ENCODE data around the gene YBX2.
"Not testable (repeated sequence)": the region's sequence is repeated elsewhere in the genome, so short reads cannot be mapped to it uniquely, and the experiment has no call there.

- TF ChIP-seq POLR2A, CTCF, POLR2AphosphoS5 (IDR thresholded peaks at IDR 0.05): not testable (repeated sequence)
Observed at GRCh38 chr17:7335765-7336164, 41.3 kb upstream of the YBX2 start.
